ENCODE measurements around the gene INTS1.

DNA sequence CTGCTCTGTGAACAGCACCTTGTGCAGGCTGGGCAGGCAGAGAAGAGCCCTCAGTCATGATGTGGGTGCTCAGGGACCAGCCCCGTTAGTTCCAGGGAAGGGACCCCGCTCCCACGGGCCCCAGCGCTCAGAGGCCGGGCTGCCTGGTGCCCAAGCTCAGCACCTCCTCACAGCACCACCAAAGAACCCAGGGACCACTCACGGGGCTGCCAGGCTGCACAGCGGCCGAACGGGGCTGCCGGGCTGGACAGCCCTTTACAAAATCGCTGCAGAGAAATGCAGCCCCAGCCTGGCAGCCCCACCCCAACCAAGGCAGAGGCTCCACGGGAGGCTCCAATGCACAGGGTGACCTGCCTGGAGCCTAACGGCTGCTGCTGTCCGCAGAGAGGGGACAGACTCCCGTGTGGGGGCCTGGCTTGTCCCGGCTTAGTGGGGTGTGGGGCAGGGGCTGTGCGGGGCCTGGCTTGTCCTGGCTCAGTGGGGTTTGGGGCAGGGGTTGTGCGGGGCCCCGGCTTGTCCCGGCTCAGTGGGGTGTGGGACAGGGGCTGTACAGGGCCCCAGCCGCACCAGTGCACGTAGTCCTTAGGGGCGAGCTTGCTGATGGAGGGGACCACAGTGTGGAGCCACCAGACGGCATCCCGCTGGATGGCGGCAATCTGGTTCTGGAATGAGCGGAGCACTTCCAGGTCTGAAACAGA, 9.2 kb downstream of the INTS1 start:
- TF ChIP-seq EGR1 (IDR thresholded peaks at IDR 0.05) (no peak), TAF1 (IDR thresholded peaks at IDR 0.05; ENCODE audit: low read depth) (no peak), YY1 (IDR thresholded peaks at IDR 0.05; ENCODE audit: low read depth) (no peak), CREB1 (IDR thresholded peaks at IDR 0.05; ENCODE audit: low read depth) (no peak), EP300 (IDR thresholded peaks at IDR 0.05; ENCODE audit: borderline replicate concordance) (no peak), TCF12 (IDR thresholded peaks at IDR 0.05; ENCODE audit: low read depth) (no peak), RAD21 (IDR thresholded peaks at IDR 0.05; ENCODE audit: low read depth) (no peak), CEBPB (IDR thresholded peaks at IDR 0.05) (no peak)
- TF ChIP-seq, protein P1, sequence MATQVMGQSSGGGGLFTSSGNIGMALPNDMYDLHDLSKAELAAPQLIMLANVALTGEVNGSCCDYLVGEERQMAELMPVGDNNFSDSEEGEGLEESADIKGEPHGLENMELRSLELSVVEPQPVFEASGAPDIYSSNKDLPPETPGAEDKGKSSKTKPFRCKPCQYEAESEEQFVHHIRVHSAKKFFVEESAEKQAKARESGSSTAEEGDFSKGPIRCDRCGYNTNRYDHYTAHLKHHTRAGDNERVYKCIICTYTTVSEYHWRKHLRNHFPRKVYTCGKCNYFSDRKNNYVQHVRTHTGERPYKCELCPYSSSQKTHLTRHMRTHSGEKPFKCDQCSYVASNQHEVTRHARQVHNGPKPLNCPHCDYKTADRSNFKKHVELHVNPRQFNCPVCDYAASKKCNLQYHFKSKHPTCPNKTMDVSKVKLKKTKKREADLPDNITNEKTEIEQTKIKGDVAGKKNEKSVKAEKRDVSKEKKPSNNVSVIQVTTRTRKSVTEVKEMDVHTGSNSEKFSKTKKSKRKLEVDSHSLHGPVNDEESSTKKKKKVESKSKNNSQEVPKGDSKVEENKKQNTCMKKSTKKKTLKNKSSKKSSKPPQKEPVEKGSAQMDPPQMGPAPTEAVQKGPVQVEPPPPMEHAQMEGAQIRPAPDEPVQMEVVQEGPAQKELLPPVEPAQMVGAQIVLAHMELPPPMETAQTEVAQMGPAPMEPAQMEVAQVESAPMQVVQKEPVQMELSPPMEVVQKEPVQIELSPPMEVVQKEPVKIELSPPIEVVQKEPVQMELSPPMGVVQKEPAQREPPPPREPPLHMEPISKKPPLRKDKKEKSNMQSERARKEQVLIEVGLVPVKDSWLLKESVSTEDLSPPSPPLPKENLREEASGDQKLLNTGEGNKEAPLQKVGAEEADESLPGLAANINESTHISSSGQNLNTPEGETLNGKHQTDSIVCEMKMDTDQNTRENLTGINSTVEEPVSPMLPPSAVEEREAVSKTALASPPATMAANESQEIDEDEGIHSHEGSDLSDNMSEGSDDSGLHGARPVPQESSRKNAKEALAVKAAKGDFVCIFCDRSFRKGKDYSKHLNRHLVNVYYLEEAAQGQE (IDR thresholded peaks at IDR 0.05; ENCODE audit: low read depth), result no peak
- TF ChIP-seq, protein P2, sequence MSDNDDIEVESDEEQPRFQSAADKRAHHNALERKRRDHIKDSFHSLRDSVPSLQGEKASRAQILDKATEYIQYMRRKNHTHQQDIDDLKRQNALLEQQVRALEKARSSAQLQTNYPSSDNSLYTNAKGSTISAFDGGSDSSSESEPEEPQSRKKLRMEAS (IDR thresholded peaks at IDR 0.05), result no peak
- TF ChIP-seq, protein P3, sequence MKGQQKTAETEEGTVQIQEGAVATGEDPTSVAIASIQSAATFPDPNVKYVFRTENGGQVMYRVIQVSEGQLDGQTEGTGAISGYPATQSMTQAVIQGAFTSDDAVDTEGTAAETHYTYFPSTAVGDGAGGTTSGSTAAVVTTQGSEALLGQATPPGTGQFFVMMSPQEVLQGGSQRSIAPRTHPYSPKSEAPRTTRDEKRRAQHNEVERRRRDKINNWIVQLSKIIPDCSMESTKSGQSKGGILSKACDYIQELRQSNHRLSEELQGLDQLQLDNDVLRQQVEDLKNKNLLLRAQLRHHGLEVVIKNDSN (IDR thresholded peaks at IDR 0.05), result no peak
